ENCODE data around the gene MSL3B.

Gene MSL3B

GRCh38 chr2:233832869-233833311 is 35.3 kb downstream of the MSL3B start:
- ATAC-seq = peak; percentile 82
- TF ChIP-seq TCF4 (CRISPR knock-in tag; IDR thresholded peaks at IDR 0.05; ENCODE audit: borderline replicate concordance) (no peak), ZFP3 (CRISPR knock-in tag; IDR thresholded peaks at IDR 0.05) (no peak), PPARA (CRISPR knock-in tag; IDR thresholded peaks at IDR 0.05; ENCODE audit: borderline replicate concordance) (no peak), GLIS3 (CRISPR knock-in tag; IDR thresholded peaks at IDR 0.05) (no peak), OSR1 (CRISPR knock-in tag; IDR thresholded peaks at IDR 0.05) (no peak), POU6F1 (CRISPR knock-in tag; IDR thresholded peaks at IDR 0.05; ENCODE audit: borderline replicate concordance, low read depth) (no peak), TSHZ2 (CRISPR knock-in tag; IDR thresholded peaks at IDR 0.05) (no peak), CSDC2 (CRISPR knock-in tag; IDR thresholded peaks at IDR 0.05) (no peak), CREB5 (CRISPR knock-in tag; IDR thresholded peaks at IDR 0.05; ENCODE audit: low read depth) (no peak), ZNF8 (CRISPR knock-in tag; IDR thresholded peaks at IDR 0.05) (no peak), SNAI2 (CRISPR knock-in tag; IDR thresholded peaks at IDR 0.05) (no peak), TOX (CRISPR knock-in tag; IDR thresholded peaks at IDR 0.05; ENCODE audit: borderline replicate concordance) (no peak)

GRCh38 chr2:233832414-233832813 is 35.8 kb downstream of the MSL3B start:
- TF ChIP-seq TOX (CRISPR knock-in tag; IDR thresholded peaks at IDR 0.05; ENCODE audit: borderline replicate concordance) = no peak
- TF ChIP-seq SNAI2 (CRISPR knock-in tag; IDR thresholded peaks at IDR 0.05) = no peak
- no peak for TF ChIP-seq ZNF8 (CRISPR knock-in tag; IDR thresholded peaks at IDR 0.05)
- no peak for TF ChIP-seq ZFP3 (CRISPR knock-in tag; IDR thresholded peaks at IDR 0.05)
- no peak for TF ChIP-seq PPARA (CRISPR knock-in tag; IDR thresholded peaks at IDR 0.05; ENCODE audit: borderline replicate concordance)
- TF ChIP-seq ZNF565 (CRISPR knock-in tag; conservative IDR thresholded peaks at IDR 0.05; ENCODE audit: low read depth) = no peak
- TF ChIP-seq GLIS3 (CRISPR knock-in tag; IDR thresholded peaks at IDR 0.05) = no peak
- no peak for TF ChIP-seq CSDC2 (CRISPR knock-in tag; IDR thresholded peaks at IDR 0.05)
- no peak for TF ChIP-seq ZC3H10 (CRISPR knock-in tag; IDR thresholded peaks at IDR 0.05)
- no peak for TF ChIP-seq TSHZ2 (CRISPR knock-in tag; IDR thresholded peaks at IDR 0.05)
- TF ChIP-seq POU6F1 (CRISPR knock-in tag; IDR thresholded peaks at IDR 0.05; ENCODE audit: borderline replicate concordance, low read depth) = no peak
- no peak for TF ChIP-seq RARB (CRISPR knock-in tag; IDR thresholded peaks at IDR 0.05)
- no peak for TF ChIP-seq TCF4 (CRISPR knock-in tag; IDR thresholded peaks at IDR 0.05; ENCODE audit: borderline replicate concordance)
- no peak for TF ChIP-seq ZFP30 (CRISPR knock-in tag; IDR thresholded peaks at IDR 0.05)
- ATAC-seq = peak; percentile 19

- ATAC-seq = no peak
- no peak for TF ChIP-seq CREB5 (CRISPR knock-in tag; IDR thresholded peaks at IDR 0.05; ENCODE audit: low read depth)
- no peak for TF ChIP-seq TSHZ2 (CRISPR knock-in tag; IDR thresholded peaks at IDR 0.05)
- no peak for TF ChIP-seq ISL1 (CRISPR knock-in tag; IDR thresholded peaks at IDR 0.05)
- TF ChIP-seq ZNF8 (CRISPR knock-in tag; IDR thresholded peaks at IDR 0.05) = no peak
- no peak for TF ChIP-seq ZNF70 (CRISPR knock-in tag; IDR thresholded peaks at IDR 0.05)
- no peak for TF ChIP-seq SNAI2 (CRISPR knock-in tag; IDR thresholded peaks at IDR 0.05)
- no peak for TF ChIP-seq ARNTL (CRISPR knock-in tag; IDR thresholded peaks at IDR 0.05; ENCODE audit: borderline replicate concordance, low read depth)
- TF ChIP-seq BACH2 (CRISPR knock-in tag; IDR thresholded peaks at IDR 0.05; ENCODE audit: borderline replicate concordance) = no peak
- no peak for TF ChIP-seq ESRRG (CRISPR knock-in tag; IDR thresholded peaks at IDR 0.05)
- no peak for TF ChIP-seq ZNF565 (CRISPR knock-in tag; conservative IDR thresholded peaks at IDR 0.05; ENCODE audit: low read depth)
- TF ChIP-seq CSDC2 (CRISPR knock-in tag; IDR thresholded peaks at IDR 0.05) = no peak
Measured at GRCh38 chr2:233831861-233832260, 36.3 kb downstream of the MSL3B start.

Data from SK-N-SH treated with all-trans-retinoic acid at 6 μM for 48 hours (cell line).